OCI-M2 (cell line): ENCODE data around the gene ABCA1.
"Not testable (repeated sequence)": the region's sequence is repeated elsewhere in the genome, so short reads cannot be mapped to it uniquely, and the experiment has no call there.

Experiments
- DNase-seq: peaks from one replicate; lab custom pipeline; 2025; ENCODE audit not compliant: unreplicated experiment; lab: John Stamatoyannopoulos, UW

The ABCA1 gene

GRCh38 chr9:104871961-104872527 lies 55.9 kb downstream of the ABCA1 start:
- DNase-seq: no peak

DNA sequence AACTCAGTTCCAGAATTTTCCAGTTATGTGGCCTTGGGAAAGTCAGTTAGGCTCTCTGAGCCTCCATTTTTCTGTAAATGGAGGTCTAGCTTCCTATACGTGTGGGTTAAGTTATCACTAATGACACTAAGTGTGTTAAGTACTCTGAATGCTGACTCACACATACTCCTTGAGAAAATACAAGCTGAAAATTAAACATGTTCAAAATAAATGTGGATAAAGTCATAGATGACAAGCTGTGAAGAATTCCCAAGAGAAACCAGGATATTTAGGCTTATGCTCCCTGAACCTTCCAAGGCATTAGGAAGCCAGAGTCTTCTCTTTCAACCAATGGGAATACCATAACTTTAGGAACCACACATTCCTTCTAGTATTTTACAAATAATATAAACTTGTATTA lies 58.1 kb downstream of the ABCA1 start:
- no peak for DNase-seq

- DNase-seq: peak; percentile 42
These were observed 59.1 kb downstream of the ABCA1 start for GRCh38 chr9:104868687-104869404.

- no peak for DNase-seq
These were observed 59.7 kb downstream of the ABCA1 start for GRCh38 chr9:104868303-104868686.

DNA sequence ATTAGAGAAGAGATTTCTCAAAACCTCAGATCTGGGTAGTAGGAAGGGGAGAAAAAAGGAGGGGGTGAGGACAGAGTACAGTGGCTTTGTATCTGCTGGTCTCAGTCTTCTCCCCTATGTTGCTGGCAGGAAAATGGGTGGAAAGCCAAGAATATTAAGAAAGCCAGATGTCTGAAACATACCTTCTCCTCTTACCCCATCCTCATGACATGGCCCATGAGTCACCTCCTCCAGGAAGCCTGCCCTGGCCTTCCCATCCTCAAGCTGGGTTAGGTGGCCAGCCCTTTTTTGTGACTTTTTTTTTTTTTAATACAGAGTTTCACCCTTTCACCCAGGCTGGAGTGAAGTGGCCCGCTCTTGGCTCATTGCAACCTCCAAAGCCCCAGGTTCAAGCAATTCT lies 61.8 kb downstream of the ABCA1 start:
- DNase-seq: no peak

DNA sequence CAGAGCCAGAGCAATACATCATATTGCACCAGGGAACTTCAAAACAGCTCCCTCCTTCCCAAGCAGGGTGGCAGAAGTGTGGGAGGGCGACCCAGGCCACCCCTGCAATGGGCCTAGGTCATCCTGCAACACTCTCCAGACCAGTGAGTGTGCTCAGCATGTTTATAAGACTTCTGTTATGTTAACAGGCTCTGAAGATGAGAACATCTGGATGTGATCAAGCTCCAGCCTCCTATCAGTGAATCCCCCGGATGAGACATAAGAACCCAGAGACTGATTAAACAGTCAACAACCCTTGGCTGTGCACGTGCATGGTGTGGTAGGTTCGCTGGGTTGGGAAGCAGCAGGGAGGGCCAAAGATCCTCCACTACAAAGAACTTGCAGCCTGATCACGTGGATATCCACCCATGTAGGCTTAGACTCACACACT lies 63.3 kb downstream of the ABCA1 start:
- DNase-seq: no peak

DNA sequence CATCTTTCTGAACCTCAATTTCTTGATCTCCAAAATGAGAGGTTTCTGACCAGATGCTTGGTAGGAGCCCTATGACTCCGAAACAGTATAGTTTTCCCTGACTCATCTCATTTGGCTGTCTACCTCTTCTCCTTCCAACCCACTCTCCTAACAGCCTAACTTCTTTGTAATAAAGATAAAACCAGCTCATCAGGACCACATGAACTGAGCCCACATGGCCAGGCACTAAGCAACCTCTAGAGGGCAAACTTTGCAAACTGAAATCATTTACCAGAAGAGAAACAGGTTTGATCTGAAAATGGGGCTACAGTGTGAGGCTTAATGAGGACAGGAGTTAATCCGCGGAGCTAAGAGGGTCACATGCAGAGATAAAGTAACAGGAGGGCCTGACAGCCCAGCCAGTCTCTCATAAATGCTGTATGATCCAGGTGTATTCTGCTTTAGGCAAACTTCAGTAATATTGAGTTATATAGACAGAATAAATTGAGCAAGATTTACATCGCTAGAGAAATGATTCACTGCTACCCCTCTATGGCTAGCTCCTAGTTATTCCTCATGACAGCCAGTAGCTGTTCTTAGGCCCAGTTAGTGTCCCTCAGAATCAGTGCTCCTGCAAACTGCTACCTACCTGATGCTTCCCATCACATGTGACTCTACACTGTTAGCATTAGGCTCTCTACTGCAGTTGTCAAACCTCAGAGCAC lies 64.6 kb downstream of the ABCA1 start:
- DNase-seq: no peak

- DNase-seq: no peak
These were observed 66.6 kb downstream of the ABCA1 start for GRCh38 chr9:104861397-104861796.

DNA sequence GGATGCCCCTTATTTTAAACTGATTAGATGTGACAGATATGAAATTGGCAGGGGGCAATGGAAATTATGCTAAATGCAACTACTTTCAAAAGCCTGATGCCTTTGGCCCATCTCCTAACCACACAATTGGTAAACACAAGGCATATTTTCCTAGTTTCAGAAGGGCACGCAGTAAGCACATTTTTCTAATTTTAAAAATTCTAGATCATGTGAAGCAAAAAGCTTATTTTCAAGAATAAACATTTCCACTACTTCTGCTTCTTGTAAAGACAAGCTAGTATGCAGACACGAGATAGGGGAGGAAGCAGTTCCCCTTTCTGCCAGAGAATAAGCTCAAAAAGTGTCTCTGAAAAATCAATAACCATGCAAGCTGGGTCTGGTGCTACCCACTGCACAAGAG lies 67.7 kb downstream of the ABCA1 start:
- DNase-seq: no peak

- DNase-seq: no peak
These were observed 69.1 kb downstream of the ABCA1 start for GRCh38 chr9:104858846-104859245.

GRCh38 chr9:104858271-104858670 lies 69.7 kb downstream of the ABCA1 start:
- no peak for DNase-seq

GRCh38 chr9:104856413-104856941 lies 71.5 kb downstream of the ABCA1 start:
- DNase-seq: no peak

GRCh38 chr9:104855807-104856206 lies 72.1 kb downstream of the ABCA1 start:
- no peak for DNase-seq

DNA sequence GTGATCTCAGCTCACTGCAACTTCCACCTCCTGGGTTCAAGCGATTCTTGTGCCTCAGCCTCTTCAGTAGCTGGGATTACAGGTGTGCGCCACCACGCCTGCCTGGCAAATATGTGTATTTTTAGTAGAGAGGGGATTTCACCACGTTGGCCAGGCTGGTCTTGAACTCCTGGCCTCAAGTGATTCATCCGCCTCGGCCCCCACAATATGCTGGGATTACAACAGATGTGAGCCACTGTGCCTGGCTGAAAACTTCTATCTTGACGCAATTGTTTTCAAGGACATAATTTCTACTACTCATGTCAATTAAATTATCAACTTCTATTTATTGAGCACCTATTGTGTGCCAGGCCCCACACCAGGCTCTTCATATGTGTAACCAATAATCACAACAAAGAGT lies 72.7 kb downstream of the ABCA1 start:
- DNase-seq: not testable (repeated sequence)

DNA sequence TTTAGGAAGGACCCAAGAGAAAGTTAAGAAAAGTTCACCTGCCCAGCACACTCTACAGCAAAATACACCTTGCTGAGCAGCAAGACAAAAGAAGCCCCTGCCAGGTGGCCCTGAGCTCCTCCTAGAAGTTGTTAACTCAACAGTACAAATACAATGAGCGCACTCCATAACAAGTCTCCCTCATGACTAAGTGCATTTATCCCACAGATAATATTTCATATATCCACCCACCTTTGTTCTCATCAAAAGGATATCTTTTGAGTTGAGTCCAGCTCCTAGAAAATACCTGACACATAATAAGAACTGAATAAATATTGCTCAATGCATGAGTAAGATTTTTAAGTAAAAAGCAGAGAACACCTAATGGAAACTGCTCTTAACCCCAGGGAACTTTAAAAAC lies 73.3 kb downstream of the ABCA1 start:
- DNase-seq: no peak

DNA sequence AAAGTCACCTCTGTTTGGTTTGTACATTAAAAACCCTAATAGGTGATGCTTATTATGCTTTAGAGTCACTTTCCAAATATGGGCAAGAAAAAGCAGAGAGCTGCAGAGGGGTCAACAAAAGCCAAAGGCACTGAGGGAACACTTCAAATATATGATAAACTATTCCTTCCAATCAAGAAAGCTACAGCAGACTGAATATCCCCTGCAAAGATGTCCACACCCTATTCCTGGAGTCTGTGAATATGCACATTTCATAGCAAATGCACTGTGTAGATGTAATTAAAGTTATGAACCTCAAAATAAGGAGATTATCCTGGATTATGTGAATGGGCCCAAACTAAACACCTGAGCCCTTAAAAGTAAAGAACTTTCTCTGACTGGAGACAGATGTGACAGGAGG lies 74.3 kb downstream of the ABCA1 start:
- DNase-seq: no peak

DNA sequence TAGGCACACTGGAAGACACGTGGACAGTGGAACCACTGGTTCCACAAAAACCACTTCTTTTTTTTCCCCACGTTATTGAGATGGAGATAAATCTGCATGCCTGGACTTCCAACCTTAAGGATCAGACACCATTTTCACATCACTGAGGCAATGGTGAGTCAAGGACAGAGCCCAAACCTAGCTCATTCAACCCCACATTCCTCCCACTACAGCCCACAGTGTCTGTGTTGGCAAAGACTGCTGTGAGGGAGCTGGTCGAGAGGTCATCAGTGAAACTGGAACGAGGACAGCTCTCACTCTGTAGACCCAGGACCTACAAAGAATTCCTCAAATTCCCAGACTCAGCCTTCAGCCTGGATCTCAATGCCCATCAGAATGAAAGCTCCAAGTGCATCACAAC lies 74.8 kb downstream of the ABCA1 start:
- no peak for DNase-seq

GRCh38 chr9:104851546-104851920 lies 76.4 kb downstream of the ABCA1 start:
- DNase-seq: no peak

DNA sequence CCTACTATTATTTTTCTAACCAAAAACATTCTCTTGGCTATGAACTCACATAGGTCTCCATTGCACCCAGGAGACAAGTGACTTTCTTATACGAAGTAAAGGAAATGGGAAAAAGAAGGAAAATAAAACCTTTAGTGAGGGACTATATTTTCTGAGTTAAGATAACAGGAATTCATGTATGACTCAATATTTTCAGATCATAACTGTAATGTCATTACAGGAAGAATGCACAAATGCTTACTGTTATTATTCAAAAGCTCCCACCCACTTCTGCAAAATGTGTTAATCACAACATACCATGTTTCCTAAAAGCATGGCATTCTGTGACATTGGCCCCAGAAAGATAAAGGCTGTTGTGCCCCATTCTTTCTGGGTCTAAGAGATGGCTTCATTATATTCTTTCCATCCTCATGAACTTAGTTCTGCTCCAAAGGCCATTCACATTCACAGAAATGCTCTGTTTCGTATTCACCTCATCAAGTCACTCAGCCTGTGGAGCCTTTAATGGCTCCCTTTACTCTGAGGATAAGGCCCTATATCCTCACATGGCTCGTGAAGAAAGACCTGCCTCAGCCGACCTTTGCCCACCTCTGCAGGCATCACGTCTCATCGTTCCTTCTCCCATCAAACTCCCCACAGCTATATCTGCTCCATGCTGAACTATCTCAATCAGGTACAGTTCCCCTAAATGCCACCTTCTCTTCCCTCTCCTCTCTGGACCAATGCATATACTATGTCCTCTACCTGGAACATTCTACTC lies 77.0 kb downstream of the ABCA1 start:
- no peak for DNase-seq

GRCh38 chr9:104849023-104849422 lies 78.9 kb downstream of the ABCA1 start:
- no peak for DNase-seq

DNA sequence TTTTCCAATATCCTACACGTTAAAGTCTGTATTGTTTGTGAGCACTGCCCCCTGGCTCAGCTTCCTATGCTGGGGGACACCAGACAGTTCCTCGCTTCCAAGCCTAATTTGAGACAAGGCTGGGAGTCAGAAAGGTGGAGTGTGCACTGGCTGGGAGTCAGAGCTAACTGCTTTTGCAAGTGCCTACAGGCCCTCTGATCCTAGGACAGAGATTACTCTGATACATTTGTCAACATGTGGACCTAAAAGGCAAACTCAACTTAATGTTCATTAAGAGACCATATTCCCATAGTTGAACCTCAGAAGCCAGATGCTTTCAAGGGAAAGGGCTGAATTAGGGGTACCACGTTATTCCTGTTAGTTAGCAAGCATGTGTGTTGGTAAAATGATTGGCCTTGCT lies 83.2 kb downstream of the ABCA1 start:
- no peak for DNase-seq
